Amniotic epithelial cell (primary cell): ENCODE measurements around the gene CHIT1.
A peak's percentile ranks its signal among the peaks of the same experiment; 100 is the strongest.
"Not testable (repeated sequence)": the region's sequence is repeated elsewhere in the genome, so short reads cannot be mapped to it uniquely, and the experiment has no call there.

Experiments used
- DNase-seq: peaks from one replicate; pipeline ENCODE4 v3.0.0-alpha.2; 2010; ENCODE audit warnings: low read depth

Gene CHIT1

GRCh38 chr1:203229471-203230135 lies at the start of gene CHIT1:
CHIT1 (minus strand) TSS chr1:203229673; CDS start chr1:203229636, 37 bp downstream.
- DNase-seq, result peak; percentile 40

GRCh38 chr1:203278885-203279406 lies 49.5 kb upstream of the CHIT1 start:
- DNase-seq, result peak; percentile 50

GRCh38 chr1:203278082-203278884 lies 48.8 kb upstream of the CHIT1 start:
- DNase-seq, result peak; percentile 80

GRCh38 chr1:203276916-203277545 lies 47.6 kb upstream of the CHIT1 start:
- no peak for DNase-seq

GRCh38 chr1:203276408-203276807 lies 46.9 kb upstream of the CHIT1 start:
- DNase-seq, result no peak

- no peak for DNase-seq
Observed at GRCh38 chr1:203275656-203276272, 46.3 kb upstream of the CHIT1 start.

- no peak for DNase-seq
Observed at GRCh38 chr1:203274603-203275381, 45.3 kb upstream of the CHIT1 start.

- DNase-seq, result no peak
Observed at GRCh38 chr1:203273869-203274602, 44.6 kb upstream of the CHIT1 start.

- DNase-seq, result peak; percentile 62
Observed at GRCh38 chr1:203273206-203273868, 43.9 kb upstream of the CHIT1 start.

GRCh38 chr1:203272633-203273205 lies 43.2 kb upstream of the CHIT1 start:
- no peak for DNase-seq

GRCh38 chr1:203271962-203272632 lies 42.6 kb upstream of the CHIT1 start:
- DNase-seq, result no peak

GRCh38 chr1:203271018-203271743 lies 41.7 kb upstream of the CHIT1 start:
- peak; percentile 77 for DNase-seq

- DNase-seq, result no peak
Observed at GRCh38 chr1:203270448-203270847, 41.0 kb upstream of the CHIT1 start.

GRCh38 chr1:203269654-203270020 lies 40.2 kb upstream of the CHIT1 start:
- no peak for DNase-seq

GRCh38 chr1:203268901-203269653 lies 39.6 kb upstream of the CHIT1 start:
- DNase-seq, result peak; percentile 69

- DNase-seq, result no peak
Observed at GRCh38 chr1:203267912-203268311, 38.4 kb upstream of the CHIT1 start.

- peak; percentile 80 for DNase-seq
Observed at GRCh38 chr1:203267347-203267846, 37.9 kb upstream of the CHIT1 start.

- not testable (repeated sequence) for DNase-seq
Observed at GRCh38 chr1:203266140-203266539, 36.7 kb upstream of the CHIT1 start.
